ENCODE results near the gene PELI3. TPM values are rescaled to one million over a fixed set of nuclear protein-coding genes. Genes with fewer than 3 reads are reported as not detected.
A peak's percentile ranks its signal among the peaks of the same experiment; 100 is the strongest.
"Not testable (repeated sequence)": the region's sequence is repeated elsewhere in the genome, so short reads cannot be mapped to it uniquely, and the experiment has no call there.

The PELI3 gene
- total and polyA plus RNA-seq, 10 of the 15 experiments (the other 5 are each of a cell fraction or from before 2014, with no cell fraction given) = 0.14 to 1.5 (median 0.66) TPM

GRCh38 chr11:66429983-66430602 is 36.6 kb upstream of the PELI3 start:
- TF ChIP-seq YY1 (IDR thresholded peaks at IDR 0.05; ENCODE audit: low read depth, low read length) (peak; percentile 59), HDAC6 (IDR thresholded peaks at IDR 0.05; ENCODE audit: unreplicated experiment) (no peak), SMARCA5 (IDR thresholded peaks at IDR 0.05) (0 out of 2 replicates have a peak, but pooled peaks have one; percentile 17), RAD21 (IDR thresholded peaks at IDR 0.05; ENCODE audit: insufficient read depth, low read depth, low read length) (peak; percentile 68), SMC3 (IDR thresholded peaks at IDR 0.05; ENCODE audit: borderline replicate concordance, low read length) (peak; percentile 79), CTCF (IDR thresholded peaks at IDR 0.05 in 2 of 3, conservative IDR thresholded peaks at IDR 0.05 in 1 of 3; ENCODE audit: control insufficient read depth in 2 of 3, extremely low read depth in 1 of 3, insufficient read depth in 1 of 3, low read depth in 3 of 3, low read length in 3 of 3) (peak; percentile 78 to 88 (median 79)), SKIL (IDR thresholded peaks at IDR 0.05; ENCODE audit: low read depth, poor library complexity, severe bottlenecking) (no peak)
- ChIA-PET CTCF (interaction anchor here (0.8 to 4.0 kb wide), 12 partner anchors 9 to 258 kb away, joined by 3 to 31 read pairs (median 8); partner anchors contain the start of genes MRPL11, PELI3 and RBM4B), RAD21 (ENCODE audit: unreplicated experiment) (interaction anchor here (0.8 to 1.0 kb wide), 3 partner anchors 12 to 248 kb away, joined by 3 read pairs; partner anchors contain the start of gene DPP3), POLR2A (no interaction called here), SMC1A (ENCODE audit: uncharacterized antibody, unreplicated experiment) (interaction anchor here (0.7 to 1.5 kb wide), 9 partner anchors 8 to 572 kb away, joined by 3 to 4 read pairs (median 3); partner anchors contain the start of gene MRPL11)
- in situ Hi-C loops (cut with MboI) = no loop called here
- no TSS peak for BruUV-seq (replicated peaks)
- Histone ChIP-seq H3K4me2 (ENCODE audit: control insufficient read depth, insufficient read depth) (no peak overlapping the region), H3K4me1 (ENCODE audit: control insufficient read depth, insufficient read depth, low read length) (no peaks in the 10 kb centered on the region), H3K79me2 (ENCODE audit: control insufficient read depth, insufficient read depth, low read length) (no peaks in the 10 kb centered on the region), H3K9me3 (replicated peaks; ENCODE audit: control insufficient read depth, insufficient read depth, low read length) (no peaks in the 10 kb centered on the region), H2AFZ (ENCODE audit: control insufficient read depth, low read depth, low read length) (no peak overlapping the region), H3K27ac (ENCODE audit: control insufficient read depth, insufficient read depth) (no peak overlapping the region), H3K27me3 (replicated peaks in 1 of 2; ENCODE audit: control insufficient read depth in 2 of 2, insufficient read depth in 2 of 2, low read length in 1 of 2) (no peaks in the 10 kb centered on the region), H3K9ac (ENCODE audit: control insufficient read depth, insufficient read depth, low read length) (no peak overlapping the region), H3K36me3 (ENCODE audit: control insufficient read depth in 2 of 2, insufficient read depth in 2 of 2, low read length in 1 of 2) (no peaks in the 10 kb centered on the region), H4K20me1 (ENCODE audit: control insufficient read depth, insufficient read depth) (no peaks in the 10 kb centered on the region), H3K4me3 (no peak overlapping the region)
- ATAC-seq = peak; percentile 93
- FAIRE-seq = peak; percentile 35
- 32% methylated on average over 9 of the region's 9 CpGs for WGBS (ENCODE audit: insufficient coverage, insufficient replicate concordance, low lambda C conversion rate, missing lambda C conversion rate)
- intact Hi-C loops (cut with micrococcal nuclease; ENCODE audit: unreplicated experiment) = loop anchor here (1.0 to 10.0 kb wide), 2 partner anchors 22 to 245 kb away; partner anchors contain the start of gene RBM4B
- DNase-seq (ENCODE audit: low read depth, low spot score) = no peak

- H2AFZ ChIP-seq (ENCODE audit: control insufficient read depth, low read depth, low read length); H3K79me2 ChIP-seq (ENCODE audit: control insufficient read depth, insufficient read depth, low read length); H3K4me2 ChIP-seq (ENCODE audit: control insufficient read depth, insufficient read depth); H3K27me3 ChIP-seq (replicated peaks in 1 of 2; ENCODE audit: control insufficient read depth in 2 of 2, insufficient read depth in 2 of 2, low read length in 1 of 2); DNase-seq (ENCODE audit: low read depth, low spot score); FAIRE-seq; H3K4me1 ChIP-seq (ENCODE audit: control insufficient read depth, insufficient read depth, low read length); POLR2A ChIA-PET; H3K27ac ChIP-seq (ENCODE audit: control insufficient read depth, insufficient read depth); H3K4me3 ChIP-seq; H3K9ac ChIP-seq (ENCODE audit: control insufficient read depth, insufficient read depth, low read length); BruUV-seq (replicated peaks); ATAC-seq; in situ Hi-C loops (cut with MboI); H3K36me3 ChIP-seq (ENCODE audit: control insufficient read depth in 2 of 2, insufficient read depth in 2 of 2, low read length in 1 of 2); H3K9me3 ChIP-seq (replicated peaks; ENCODE audit: control insufficient read depth, insufficient read depth, low read length); H4K20me1 ChIP-seq (ENCODE audit: control insufficient read depth, insufficient read depth): not testable (repeated sequence)
- ChIA-PET CTCF (interaction anchor here (1.4 to 4.0 kb wide), 4 partner anchors 8 to 247 kb away, joined by 4 to 31 read pairs (median 16); partner anchors contain the start of genes MRPL11 and RBM4B), SMC1A (ENCODE audit: uncharacterized antibody, unreplicated experiment) (interaction anchor here (1.1 kb wide), 1 partner anchor 571 kb away, joined by 3 read pairs; no protein-coding TSS in a partner anchor), RAD21 (ENCODE audit: unreplicated experiment) (interaction anchor here (0.6 to 1.1 kb wide), 2 partner anchors 13 to 46 kb away, joined by 3 to 4 read pairs; no protein-coding TSS in a partner anchor)
- intact Hi-C loops (cut with micrococcal nuclease; ENCODE audit: unreplicated experiment) = loop anchor here (10.0 kb wide), 1 partner anchor 244 kb away; the partner anchor contains the start of gene RBM4B
Measured at GRCh38 chr11:66431287-66431686, 35.4 kb upstream of the PELI3 start.

All from GM12878 (cell line).